ENCODE measurements around the gene EIF4E1B. TPM values are rescaled to one million over a fixed set of nuclear protein-coding genes. Genes with fewer than 3 reads are reported as not detected.
A peak's percentile ranks its signal among the peaks of the same experiment; 100 is the strongest.

EIF4E1B gene
- total RNA-seq, 1 donor from 2014 or later, result 0.06 TPM

- Histone ChIP-seq H3F3A (ENCODE audit: low read depth) (peaks cover 7% of the 10 kb centered on the region), H3K36me3 (no peaks in the 10 kb centered on the region), H3K4me3 (no peak overlapping the region), H4K20me1 (ENCODE audit: low read depth) (peaks cover 21% of the 10 kb centered on the region), H3K9ac (no peak overlapping the region), H3K4me1 (no peaks in the 10 kb centered on the region), H3K9me3 (ENCODE audit: low read depth) (no peaks in the 10 kb centered on the region), H3K27me3 (peaks cover 59% of the 10 kb centered on the region), H2AFZ (replicated peaks) (no peak overlapping the region), H3K79me2 (ENCODE audit: low read depth) (no peaks in the 10 kb centered on the region), H3K27ac (no peak overlapping the region), H3K4me2 (no peak overlapping the region)
- TF ChIP-seq CTCF (IDR thresholded peaks at IDR 0.05), result no peak
- no peak for TF ChIP-seq EZH2phosphoT487 (IDR thresholded peaks at IDR 0.05)
- TF ChIP-seq EZH2 (IDR thresholded peaks at IDR 0.05), result no peak
- Mint-ChIP-seq H3K9me3 (no peaks in the 10 kb centered on the region), H3K27ac (no peak overlapping the region), H3K4me1 (peaks cover 27% of the 10 kb centered on the region), H3K4me3 (peak overlapping the region; percentile 56), H3K36me3 (no peaks in the 10 kb centered on the region), H3K27me3 (ENCODE audit: insufficient read depth, low read depth) (peaks cover 30% of the 10 kb centered on the region)
- DNase-seq (ENCODE audit: low spot score), result no peak
Measured at GRCh38 chr5:176612008-176612407, 18.5 kb upstream of the EIF4E1B start.

- Histone ChIP-seq H3K27ac (no peak overlapping the region), H3F3A (ENCODE audit: low read depth) (peaks cover 7% of the 10 kb centered on the region), H3K4me1 (no peaks in the 10 kb centered on the region), H3K36me3 (no peaks in the 10 kb centered on the region), H3K4me3 (no peak overlapping the region), H4K20me1 (ENCODE audit: low read depth) (peaks cover 21% of the 10 kb centered on the region), H3K79me2 (ENCODE audit: low read depth) (no peaks in the 10 kb centered on the region), H2AFZ (replicated peaks) (no peak overlapping the region), H3K27me3 (peaks cover 68% of the 10 kb centered on the region), H3K9me3 (ENCODE audit: low read depth) (no peaks in the 10 kb centered on the region), H3K9ac (no peak overlapping the region), H3K4me2 (no peak overlapping the region)
- TF ChIP-seq EZH2phosphoT487 (IDR thresholded peaks at IDR 0.05) (no peak), CTCF (IDR thresholded peaks at IDR 0.05) (no peak), EZH2 (IDR thresholded peaks at IDR 0.05) (no peak)
- H3K4me1 Mint-ChIP-seq, result peaks cover 30% of the 10 kb centered on the region
- peaks cover 37% of the 10 kb centered on the region for H3K27me3 Mint-ChIP-seq (ENCODE audit: insufficient read depth, low read depth)
- no peak for DNase-seq (ENCODE audit: low spot score)
- H3K9me3 Mint-ChIP-seq, result no peaks in the 10 kb centered on the region
- H3K27ac Mint-ChIP-seq, result no peak overlapping the region
- no peak overlapping the region for H3K4me3 Mint-ChIP-seq
- H3K36me3 Mint-ChIP-seq, result no peaks in the 10 kb centered on the region
Measured at GRCh38 chr5:176612855-176613254, 17.6 kb upstream of the EIF4E1B start.

GRCh38 chr5:176614805-176615478 is 15.5 kb upstream of the EIF4E1B start:
- Histone ChIP-seq H3K27me3 (peaks cover 78% of the 10 kb centered on the region), H3K27ac (no peak overlapping the region), H3K4me2 (no peak overlapping the region), H3K4me1 (peaks cover 5% of the 10 kb centered on the region), H3K79me2 (ENCODE audit: low read depth) (no peaks in the 10 kb centered on the region), H3K36me3 (no peaks in the 10 kb centered on the region), H3K9ac (no peak overlapping the region), H3F3A (ENCODE audit: low read depth) (peaks cover 10% of the 10 kb centered on the region), H3K4me3 (no peak overlapping the region), H4K20me1 (ENCODE audit: low read depth) (peaks cover 23% of the 10 kb centered on the region), H3K9me3 (ENCODE audit: low read depth) (no peaks in the 10 kb centered on the region), H2AFZ (replicated peaks) (no peak overlapping the region)
- no peak overlapping the region for H3K27ac Mint-ChIP-seq
- TF ChIP-seq EZH2 (IDR thresholded peaks at IDR 0.05) (no peak), CTCF (IDR thresholded peaks at IDR 0.05) (no peak), EZH2phosphoT487 (IDR thresholded peaks at IDR 0.05) (no peak)
- DNase-seq (ENCODE audit: low spot score), result no peak
- no peaks in the 10 kb centered on the region for H3K9me3 Mint-ChIP-seq
- H3K27me3 Mint-ChIP-seq (ENCODE audit: insufficient read depth, low read depth), result peaks cover 42% of the 10 kb centered on the region
- no peaks in the 10 kb centered on the region for H3K36me3 Mint-ChIP-seq
- H3K4me1 Mint-ChIP-seq, result peaks cover 23% of the 10 kb centered on the region
- H3K4me3 Mint-ChIP-seq, result no peak overlapping the region

Data from neural progenitor cell (in vitro differentiated cells).